ENCODE results near the gene ITGB3. TPM values are rescaled to one million over a fixed set of nuclear protein-coding genes. Genes with fewer than 3 reads are reported as not detected.

Gene ITGB3
- total and polyA plus RNA-seq, 10 donors, result 0.30 to 56.0 (median 31.1) TPM

DNA sequence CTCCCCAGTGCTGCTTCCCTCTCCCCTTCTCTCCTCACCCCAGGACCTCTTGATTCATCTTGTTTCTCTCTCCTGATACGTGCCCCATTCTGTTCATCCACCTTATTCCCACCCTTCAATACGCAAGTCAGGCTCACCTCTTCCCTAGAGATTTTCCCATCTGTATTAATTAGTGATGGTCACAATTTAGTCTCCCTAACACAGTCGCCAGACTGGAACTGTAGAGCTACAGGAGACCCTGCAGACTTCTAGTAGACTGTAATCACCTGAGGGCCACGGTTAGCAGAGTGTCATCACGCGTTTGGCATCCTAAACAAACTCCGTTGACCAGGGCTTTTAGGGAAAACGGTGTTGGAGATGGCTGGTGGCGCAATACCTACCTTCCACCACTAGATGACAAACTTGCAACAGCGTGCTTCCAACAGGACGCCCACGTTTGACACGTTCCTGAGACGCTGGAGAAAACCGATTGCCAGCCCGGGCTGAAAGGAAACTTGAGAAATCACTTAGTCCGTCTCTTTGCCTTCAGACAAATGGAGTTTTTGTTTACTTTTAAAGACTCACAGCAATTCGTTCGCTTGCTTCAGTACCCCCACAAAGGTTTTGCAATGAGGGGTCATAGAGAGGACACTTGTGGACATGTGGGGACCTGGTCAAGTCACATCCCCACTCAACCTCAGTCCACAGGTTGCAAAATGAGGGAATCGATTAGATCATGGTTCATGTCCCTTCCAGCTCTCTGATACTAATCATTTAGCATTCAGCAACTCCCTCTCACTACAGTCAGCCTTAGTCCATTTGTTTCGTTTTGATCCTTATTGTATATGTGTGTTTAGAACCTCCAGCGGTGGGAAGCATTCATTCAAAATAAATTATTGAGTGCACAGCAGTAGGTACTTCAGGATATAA lies 23.8 kb upstream of the ITGB3 start:
- Histone ChIP-seq H3K27me3 (replicated peaks in 1 of 7) (no peaks in the 10 kb centered on the region), H3K27ac (no peak overlapping the region), H3K4me1 (peaks cover 17 to 44% (median 34%) of the 10 kb centered on the region in 6 donors), H3K9me3 (no peaks in the 10 kb centered on the region), H3K36me3 (no peaks in the 10 kb centered on the region), H3K4me3 (peak overlapping the region in 2 of 8 donors; percentile 22 to 55)
- intact Hi-C loops (cut with DNase I; ENCODE audit: low total_unique reads), result loop anchor here (5.0 to 10.0 kb wide), 2 partner anchors 88 to 385 kb away; no protein-coding TSS in a partner anchor
- peak; percentile 86 for DNase-seq
- 12 to 16% (median 13%) methylated on average over 22 of the region's 22 CpGs for WGBS, 5 donors
- TF ChIP-seq CTCF (IDR thresholded peaks at IDR 0.05 in 8 of 11, conservative IDR thresholded peaks at IDR 0.05 in 3 of 11), result peak; percentile 74 to 98 (median 95)
- TF ChIP-seq POLR2A (IDR thresholded peaks at IDR 0.05), result peak in 1 of 3 donors; percentile 1
- TF ChIP-seq POLR2AphosphoS5 (IDR thresholded peaks at IDR 0.05), result peak in 1 of 3 donors; percentile 64

DNA sequence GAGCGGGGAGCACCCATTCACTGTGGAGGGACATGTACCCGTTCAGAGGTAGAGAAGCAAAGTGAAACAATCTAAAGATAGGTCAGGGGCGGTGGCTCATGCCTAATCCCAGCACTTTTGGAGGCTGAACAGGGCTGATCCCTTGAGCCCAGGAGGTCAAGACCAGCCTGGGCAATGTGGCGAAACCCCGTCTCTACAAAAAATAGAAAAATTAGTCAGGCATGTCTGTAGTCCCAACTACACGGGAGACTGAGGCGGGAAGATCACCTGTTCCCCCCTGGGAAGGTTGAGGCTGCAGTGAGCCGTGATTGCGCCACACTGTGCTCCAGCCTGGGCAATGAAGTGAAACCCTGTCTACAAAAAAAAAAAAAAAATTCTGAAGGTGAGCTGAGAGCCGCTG lies 22.8 kb upstream of the ITGB3 start:
- Histone ChIP-seq H3K4me3 (peak overlapping the region in 2 of 8 donors; percentile 20 to 55), H3K4me1 (peaks cover 12 to 34% (median 29%) of the 10 kb centered on the region in 6 donors), H3K36me3 (no peaks in the 10 kb centered on the region), H3K27me3 (replicated peaks in 1 of 7) (no peaks in the 10 kb centered on the region), H3K27ac (no peak overlapping the region), H3K9me3 (no peaks in the 10 kb centered on the region)
- no peak for DNase-seq
- no peak for TF ChIP-seq CTCF (IDR thresholded peaks at IDR 0.05 in 8 of 11, conservative IDR thresholded peaks at IDR 0.05 in 3 of 11)
- TF ChIP-seq POLR2AphosphoS5 (IDR thresholded peaks at IDR 0.05), result no peak
- TF ChIP-seq POLR2A (IDR thresholded peaks at IDR 0.05), result no peak
- 64 to 81% (median 73%) methylated on average over 10 of the region's 10 CpGs for WGBS, 5 donors
- intact Hi-C loops (cut with DNase I; ENCODE audit: low total_unique reads), result loop anchor here (5.0 kb wide), 1 partner anchor 86 kb away; no protein-coding TSS in a partner anchor

GRCh38 chr17:47231334-47231733 lies 22.3 kb upstream of the ITGB3 start:
- no peak for DNase-seq
- H3K27me3 ChIP-seq (replicated peaks in 1 of 7), result no peaks in the 10 kb centered on the region
- H3K4me3 ChIP-seq, result no peak overlapping the region
- H3K36me3 ChIP-seq, result no peaks in the 10 kb centered on the region
- no peaks in the 10 kb centered on the region for H3K9me3 ChIP-seq
- H3K27ac ChIP-seq, result no peak overlapping the region
- peaks cover 11 to 29% (median 25%) of the 10 kb centered on the region in 6 donors for H3K4me1 ChIP-seq
- WGBS, 5 donors, result 64 to 79% (median 76%) methylated on average over 3 of the region's 3 CpGs
- TF ChIP-seq POLR2A (IDR thresholded peaks at IDR 0.05) (no peak), POLR2AphosphoS5 (IDR thresholded peaks at IDR 0.05) (no peak), CTCF (IDR thresholded peaks at IDR 0.05 in 8 of 11, conservative IDR thresholded peaks at IDR 0.05 in 3 of 11) (no peak)
- intact Hi-C loops (cut with DNase I; ENCODE audit: low total_unique reads), result loop anchor here (5.0 kb wide), 1 partner anchor 86 kb away; no protein-coding TSS in a partner anchor

- H3K4me3 ChIP-seq, result no peak overlapping the region
- H3K9me3 ChIP-seq, result peaks cover 0 to 5% (median under 1%) of the 10 kb centered on the region in 8 donors
- no peak overlapping the region for H3K27ac ChIP-seq
- no peaks in the 10 kb centered on the region for H3K27me3 ChIP-seq (replicated peaks in 1 of 7)
- H3K4me1 ChIP-seq, result peaks cover 11 to 25% (median 21%) of the 10 kb centered on the region in 6 donors
- TF ChIP-seq POLR2AphosphoS5 (IDR thresholded peaks at IDR 0.05), result no peak
- no peak for TF ChIP-seq POLR2A (IDR thresholded peaks at IDR 0.05)
- no peak for TF ChIP-seq CTCF (IDR thresholded peaks at IDR 0.05 in 8 of 11, conservative IDR thresholded peaks at IDR 0.05 in 3 of 11)
- 80 to 98% (median 92%) methylated on average over 3 of the region's 3 CpGs for WGBS, 5 donors
- H3K36me3 ChIP-seq, result no peaks in the 10 kb centered on the region
- intact Hi-C loops (cut with DNase I; ENCODE audit: low total_unique reads), result loop anchor here (5.0 kb wide), 1 partner anchor 85 kb away; no protein-coding TSS in a partner anchor
- no peak for DNase-seq
Observed at GRCh38 chr17:47231866-47232265, 21.8 kb upstream of the ITGB3 start.

Measured in spleen (tissue), 11 donors.